DMS53 treated with DMSO at 0.1 percent for 48 hours (cell line): ENCODE measurements around the gene IFT81.

ENCODE experiments used
- DNase-seq: peaks from one replicate; lab custom pipeline; 2025; ENCODE audit not compliant: unreplicated experiment; lab: John Stamatoyannopoulos, UW

Gene IFT81

GRCh38 chr12:110149086-110149660, 25.0 kb downstream of the IFT81 start:
- no peak for DNase-seq

DNA sequence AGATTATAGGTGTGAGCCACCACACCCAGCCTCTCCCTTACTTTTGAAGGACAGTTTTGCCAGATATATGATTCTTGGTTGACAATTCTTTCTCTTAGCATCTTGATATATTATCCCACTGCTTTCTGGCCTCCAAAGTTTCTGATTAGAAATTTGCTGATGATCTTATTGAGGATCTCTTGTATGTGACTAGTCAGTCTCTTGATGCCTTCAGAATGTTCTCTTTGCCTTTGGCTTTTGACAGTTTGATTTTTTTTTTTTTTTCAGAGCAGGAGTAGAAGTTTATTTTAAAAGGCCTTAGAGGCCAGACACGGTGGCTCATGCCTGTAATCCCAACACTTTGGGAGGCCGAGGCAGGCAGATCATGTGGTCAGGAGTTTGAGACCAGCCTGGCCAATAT, 32.6 kb downstream of the IFT81 start:
- no peak for DNase-seq

- no peak for DNase-seq
These were observed 33.4 kb downstream of the IFT81 start for GRCh38 chr12:110157539-110157938.

- no peak for DNase-seq
These were observed 35.6 kb downstream of the IFT81 start for GRCh38 chr12:110159671-110160245.

- peak; percentile 54 for DNase-seq
These were observed 41.5 kb downstream of the IFT81 start for GRCh38 chr12:110165540-110166159.

DNA sequence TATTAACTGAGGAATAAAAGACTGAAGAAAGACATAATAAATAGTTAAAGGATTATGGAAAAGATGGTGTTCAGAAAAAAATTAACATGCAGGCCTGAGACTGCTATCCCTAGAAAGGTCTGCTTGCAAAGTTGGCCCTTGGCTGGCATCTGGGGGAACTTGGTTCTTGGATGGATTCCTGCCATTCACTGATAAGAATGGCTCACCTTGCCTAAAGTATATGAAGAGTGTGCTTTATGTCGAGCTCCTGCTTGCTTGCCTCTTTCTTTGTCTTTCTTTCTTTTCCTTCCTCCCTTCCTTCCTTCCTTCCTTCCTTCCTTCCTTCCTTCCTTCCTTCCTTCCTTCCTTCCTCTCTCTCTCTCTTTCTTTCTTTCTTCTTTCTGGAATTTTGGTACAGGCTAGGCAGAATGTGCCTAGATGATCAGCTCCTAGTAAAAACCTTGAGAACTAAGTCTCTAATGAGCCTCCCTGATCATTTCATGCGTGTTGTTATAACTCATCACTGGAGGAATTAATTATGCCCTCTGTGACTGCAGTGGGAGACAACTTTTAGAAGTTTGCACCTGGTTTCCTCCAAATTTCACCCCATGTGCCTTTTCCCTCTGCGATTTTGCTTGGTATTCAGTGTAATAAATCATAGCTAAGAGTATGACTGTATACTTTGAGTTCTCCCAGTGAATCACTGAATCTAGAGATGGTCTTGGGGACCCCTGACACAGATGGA, 44.7 kb downstream of the IFT81 start:
- DNase-seq = no peak

DNA sequence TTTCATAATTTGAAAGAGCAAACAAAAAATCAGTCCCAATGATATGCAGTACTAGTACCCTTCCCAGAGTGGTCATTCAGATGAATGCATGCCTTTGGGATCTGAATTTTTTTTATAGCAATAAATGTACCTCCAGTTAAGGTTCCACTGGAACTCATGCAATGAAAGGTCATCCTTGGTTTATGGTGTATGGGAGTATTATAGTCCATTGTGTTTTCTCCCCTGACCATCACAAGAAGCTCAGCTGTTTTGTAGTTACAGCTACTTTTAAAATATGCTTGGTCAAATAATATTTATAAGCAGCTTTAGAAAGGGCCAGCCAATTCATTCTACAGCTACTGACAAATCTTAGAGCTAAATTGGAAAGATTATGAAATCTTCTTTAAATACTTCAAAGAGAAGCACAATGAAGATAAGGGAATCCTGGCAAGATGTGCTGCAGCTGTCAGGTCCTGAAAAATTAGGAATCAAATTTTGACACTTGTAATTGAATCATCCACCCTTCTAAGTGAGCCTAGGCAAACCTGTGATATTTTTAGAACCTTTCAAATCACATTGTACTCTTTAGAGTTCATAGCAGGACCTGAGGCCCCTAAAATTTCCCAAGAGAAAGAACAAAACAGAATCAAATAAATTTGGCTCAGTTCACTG, 46.5 kb downstream of the IFT81 start:
- no peak for DNase-seq

DNA sequence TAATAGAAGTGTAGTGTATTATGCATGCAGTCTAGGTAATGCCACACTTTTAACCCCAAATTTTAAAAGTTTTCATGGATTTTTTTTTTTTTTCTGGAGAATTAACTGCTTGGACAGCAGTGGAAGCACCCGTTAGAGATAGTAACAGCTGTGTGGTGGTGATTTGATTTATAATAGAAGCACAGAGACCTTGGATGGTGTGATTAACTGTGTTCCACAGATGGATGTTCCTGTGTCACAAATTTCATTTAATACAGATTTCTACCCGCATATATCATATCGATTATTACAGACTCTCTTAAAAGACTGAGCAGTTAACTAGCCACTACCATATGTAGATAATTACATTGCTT, 47.0 kb downstream of the IFT81 start:
- DNase-seq = no peak

DNA sequence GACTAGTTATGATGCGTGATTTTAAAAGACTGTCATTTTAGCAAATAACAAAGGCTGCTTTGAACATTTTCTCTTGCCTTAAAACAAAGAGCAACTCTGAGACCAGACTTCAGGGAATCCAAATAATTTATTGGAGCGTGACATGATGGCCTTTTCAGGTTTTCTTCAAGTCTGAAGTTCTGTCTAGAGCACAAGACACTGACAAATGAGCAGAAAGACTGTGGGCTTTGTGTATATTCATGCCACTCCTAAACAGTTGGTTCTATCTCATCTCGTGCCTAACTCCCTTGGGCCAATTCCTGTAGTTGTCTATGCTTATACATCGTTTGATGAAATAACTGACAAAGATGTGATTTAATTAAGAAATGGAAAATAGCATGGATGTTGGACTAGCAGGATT, 47.5 kb downstream of the IFT81 start:
- no peak for DNase-seq

DNA sequence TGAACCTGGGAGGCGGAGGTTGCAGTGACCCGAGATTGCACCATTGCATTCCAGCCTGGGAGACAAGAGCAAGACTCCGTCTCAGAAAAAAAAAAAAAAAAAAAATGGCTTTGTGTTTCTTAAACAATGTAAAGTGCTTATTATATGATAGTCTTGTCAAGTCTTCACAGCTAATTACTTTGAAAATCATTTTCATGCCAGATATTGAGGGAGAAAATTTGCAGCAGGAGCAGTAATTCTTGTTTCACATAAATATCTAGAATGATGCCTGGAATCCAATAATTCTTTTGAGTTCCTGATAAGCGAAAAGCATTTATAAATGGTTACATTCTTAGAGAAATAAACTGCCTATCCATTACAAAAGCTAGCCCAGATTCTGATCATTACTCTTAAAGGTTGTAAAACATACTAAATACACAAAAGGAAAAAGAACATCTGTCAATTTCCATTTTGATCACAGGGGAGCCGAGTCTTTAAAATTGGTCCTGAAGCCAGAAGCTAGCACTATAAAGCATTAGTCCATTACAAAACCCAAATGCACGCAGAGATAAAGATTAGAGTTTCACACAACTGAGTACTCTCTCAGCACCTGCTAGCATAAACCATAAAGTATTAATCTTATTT, 50.3 kb downstream of the IFT81 start:
- no peak for DNase-seq

GRCh38 chr12:110175201-110175600, 51.0 kb downstream of the IFT81 start:
- no peak for DNase-seq

- DNase-seq = no peak
These were observed 52.6 kb downstream of the IFT81 start for GRCh38 chr12:110176745-110177144.

GRCh38 chr12:110179291-110179690, 55.1 kb downstream of the IFT81 start:
- DNase-seq = no peak

GRCh38 chr12:110180591-110181005, 56.4 kb downstream of the IFT81 start:
- no peak for DNase-seq

GRCh38 chr12:110182281-110182680, 58.1 kb downstream of the IFT81 start:
- DNase-seq = no peak

- DNase-seq = no peak
These were observed 59.2 kb downstream of the IFT81 start for GRCh38 chr12:110183386-110183785.

- DNase-seq = no peak
These were observed 61.5 kb downstream of the IFT81 start for GRCh38 chr12:110185626-110186025.

- DNase-seq = no peak
These were observed 61.9 kb downstream of the IFT81 start for GRCh38 chr12:110186059-110186458.

GRCh38 chr12:110193196-110193595, 69.0 kb downstream of the IFT81 start:
- DNase-seq = no peak

- DNase-seq = no peak
These were observed 72.8 kb downstream of the IFT81 start for GRCh38 chr12:110197003-110197402.

GRCh38 chr12:110198386-110198785, 74.2 kb downstream of the IFT81 start:
- no peak for DNase-seq
